AG09309 (cell line): ENCODE data around the gene PAEP.

ENCODE experiments used
- DNase-seq: peaks from one replicate; pipeline ENCODE4 v3.0.0-alpha.2; 2010; ENCODE audit warnings: low read depth
- H3K4me3 ChIP-seq: 2 replicates; pipeline ENCODE4 v1.5.1; 2011; ENCODE audit warnings: mild to moderate bottlenecking, low read depth, low read length, moderate library complexity; ENCODE audit not compliant: control insufficient read depth
- CTCF ChIP-seq: IDR thresholded peaks from 2 replicates; pipeline ENCODE4 v1.5.1; 2011; ENCODE audit warnings: mild to moderate bottlenecking, low read depth, low read length, inconsistent platforms; ENCODE audit not compliant: insufficient read depth, control insufficient read depth; ENCODE audit errors: missing control alignments

Gene PAEP

GRCh38 chr9:135601988-135602387 lies 40.4 kb downstream of the PAEP start:
- H3K4me3 ChIP-seq = no peak overlapping the region
- DNase-seq = no peak
- TF ChIP-seq CTCF = no peak

- peak; percentile 76 for TF ChIP-seq CTCF
- no peak for DNase-seq
- H3K4me3 ChIP-seq = no peak overlapping the region
These were observed 41.4 kb downstream of the PAEP start for GRCh38 chr9:135602789-135603481.

GRCh38 chr9:135604437-135605237 lies 43.1 kb downstream of the PAEP start:
- no peak overlapping the region for H3K4me3 ChIP-seq
- no peak for TF ChIP-seq CTCF
- DNase-seq = no peak

GRCh38 chr9:135605238-135605781 lies 43.8 kb downstream of the PAEP start:
- H3K4me3 ChIP-seq = no peak overlapping the region
- no peak for DNase-seq
- no peak for TF ChIP-seq CTCF

GRCh38 chr9:135606885-135607259 lies 45.3 kb downstream of the PAEP start:
- no peak for TF ChIP-seq CTCF
- no peak overlapping the region for H3K4me3 ChIP-seq
- no peak for DNase-seq

- H3K4me3 ChIP-seq = no peak overlapping the region
- DNase-seq = no peak
- TF ChIP-seq CTCF = no peak
These were observed 46.1 kb downstream of the PAEP start for GRCh38 chr9:135607401-135608293.
